Stomach (tissue), 9 donors: ENCODE measurements around the gene C4BPB. TPM values are rescaled to one million over a fixed set of nuclear protein-coding genes. Genes with fewer than 3 reads are reported as not detected.

ENCODE experiments used
- DNase-seq, 2 donors: peaks; one replicate each; pipeline versions ENCODE4 v3.0.0 to v3.0.0-alpha.2; 2013 to 2019
- H3K27ac ChIP-seq, 5 donors: fragments of 200-600 bp in 4 of 5; sonication (generic) in 4 of 5; one replicate each; pipeline ENCODE4 v1.5.1; 2013 to 2019; ENCODE audit warnings: mild to moderate bottlenecking in 1 of 5, moderate library complexity in 1 of 5
- H3K27me3 ChIP-seq, 3 donors: fragments of 200-600 bp; sonication (generic); one replicate each; pipeline ENCODE4 v1.5.1; 2017 to 2019; ENCODE audit warnings: mixed run types in 1 of 3
- H3K36me3 ChIP-seq, 4 donors: fragments of 200-600 bp; sonication (generic); 1 replicate in 3 of 4; 2 replicates in 1 of 4; pipeline ENCODE4 v1.5.1; 2016 to 2019
- H3K4me1 ChIP-seq, 4 donors: fragments of 200-600 bp; sonication (generic); one replicate each; pipeline ENCODE4 v1.5.1; 2016 to 2019
- H3K4me3 ChIP-seq, 4 donors: fragments of 200-600 bp; sonication (generic) in 3 of 4; one replicate each; pipeline ENCODE4 v1.5.1; 2016 to 2019; ENCODE audit warnings: mild to moderate bottlenecking in 1 of 4
- H3K9me3 ChIP-seq, 4 donors: fragments of 200-600 bp; sonication (generic); one replicate each; pipeline ENCODE4 v1.5.1; 2016 to 2019
- CTCF ChIP-seq, 7 experiments: fragments of 450-650 bp in 4 of 7; fragments of 200-600 bp in 3 of 7; sonication (generic) in 3 of 7; IDR thresholded peaks; one replicate each; pipeline ENCODE4 v1.5.1; 2016 to 2019; ENCODE audit warnings: antibody characterized with exemption in 7 of 7, control low read depth in 2 of 7, mild to moderate bottlenecking in 1 of 7
- EP300 ChIP-seq: sonication (generic); formaldehyde crosslinking; IDR thresholded peaks from one replicate; pipeline ENCODE4 v1.6.1; 2017; ENCODE audit warnings: antibody characterized with exemption
- POLR2A ChIP-seq, 4 donors: fragments of 450-650 bp; IDR thresholded peaks; one replicate each; pipeline ENCODE4 v1.6.1; 2016; ENCODE audit warnings: antibody characterized with exemption in 4 of 4, control low read depth in 2 of 4, mild to moderate bottlenecking in 1 of 4, moderate library complexity in 1 of 4
- POLR2AphosphoS5 ChIP-seq, 3 donors: sonication (generic); formaldehyde crosslinking; IDR thresholded peaks; one replicate each; pipeline ENCODE4 v1.6.1; 2016; ENCODE audit warnings: antibody characterized with exemption in 3 of 3
- WGBS, 5 donors: extraction: QIAGEN DNeasy Blood & Tissue Kit in 3 of 5; methylation state at CpG; one replicate each; pipeline versions ENCODE4 v1.1.5 to v1.1.7; 2013 to 2018; 5-methylcytosine and 5-hydroxymethylcytosine counted together
- intact Hi-C: fragments of 100-400 bp; cut with DNase I; formaldehyde crosslinking; loops from one replicate; pipeline ENCODE4 v1.15.1; 2023; ENCODE audit warnings: low total_unique reads
- polyA plus RNA-seq, 3 donors: library from polyadenylated mRNA; stranded (reverse); fragments of 200-250 nt; gene quantifications; one replicate each; pipeline ENCODE4 v1.2.3, GENCODE V29; 2013
- total RNA-seq, 5 donors: library from RNA; depleted of rRNA; stranded (reverse); fragments of >200 nt; gene quantifications; one replicate each; pipeline versions ENCODE4 v1.1.0 to v1.2.3, GENCODE V29; 2014 to 2016
- donor health status: healthy with polysubstance abuse.
- donor health status: Bipolar disorder and iron deficiency.
- donor health status: healthy.

Gene C4BPB
- total and polyA plus RNA-seq, 8 donors: 3.5 to 18.9 (median 8.5) TPM; not detected in 3

GRCh38 chr1:207058878-207059867 is 29.5 kb upstream of the C4BPB start:
- peaks cover 10 to 34% (median 21%) of the 10 kb centered on the region in 4 donors for H3K4me1 ChIP-seq
- H3K27ac ChIP-seq: peak overlapping the region in 4 of 5 donors; percentile 26 to 77 (median 54)
- no peak for TF ChIP-seq POLR2A (IDR thresholded peaks at IDR 0.05)
- no peak for TF ChIP-seq POLR2AphosphoS5 (IDR thresholded peaks at IDR 0.05)
- TF ChIP-seq CTCF (IDR thresholded peaks at IDR 0.05): no peak
- 68 to 82% (median 79%) methylated on average over 6 of the region's 6 CpGs for WGBS, 5 donors
- H3K27me3 ChIP-seq: no peaks in the 10 kb centered on the region
- no peaks in the 10 kb centered on the region for H3K9me3 ChIP-seq
- H3K4me3 ChIP-seq: no peak overlapping the region
- peaks cover 10 to 48% (median 44%) of the 10 kb centered on the region in 4 donors for H3K36me3 ChIP-seq
- DNase-seq: no peak
- intact Hi-C loops: no loop called here

- TF ChIP-seq EP300: no peak
- TF ChIP-seq POLR2A (IDR thresholded peaks at IDR 0.05): no peak
- TF ChIP-seq CTCF (IDR thresholded peaks at IDR 0.05): no peak
- TF ChIP-seq POLR2AphosphoS5 (IDR thresholded peaks at IDR 0.05): no peak
- WGBS, 5 donors: 50 to 74% (median 64%) methylated on average over 4 of the region's 4 CpGs
- H3K9me3 ChIP-seq: no peaks in the 10 kb centered on the region
- no peaks in the 10 kb centered on the region for H3K27me3 ChIP-seq
- H3K27ac ChIP-seq: peak overlapping the region in 3 of 5 donors; percentile 52 to 77 (median 56)
- intact Hi-C loops: no loop called here
- no peak for DNase-seq
- H3K4me3 ChIP-seq: no peak overlapping the region
- H3K36me3 ChIP-seq: peaks cover 10 to 55% (median 50%) of the 10 kb centered on the region in 4 donors
- peaks cover 3 to 34% (median 25%) of the 10 kb centered on the region in 4 donors for H3K4me1 ChIP-seq
Measured at GRCh38 chr1:207059881-207060280, 28.8 kb upstream of the C4BPB start.

- intact Hi-C loops: no loop called here
- DNase-seq: no peak
- Histone ChIP-seq H3K4me1 (peaks cover 0 to 33% (median 24%) of the 10 kb centered on the region in 4 donors), H3K4me3 (no peak overlapping the region), H3K27ac (no peak overlapping the region), H3K36me3 (peaks cover 14 to 60% (median 57%) of the 10 kb centered on the region in 4 donors), H3K9me3 (no peaks in the 10 kb centered on the region), H3K27me3 (no peaks in the 10 kb centered on the region)
- no peak for TF ChIP-seq POLR2A (IDR thresholded peaks at IDR 0.05)
- TF ChIP-seq POLR2AphosphoS5 (IDR thresholded peaks at IDR 0.05): no peak
- TF ChIP-seq EP300: no peak
- TF ChIP-seq CTCF (IDR thresholded peaks at IDR 0.05): no peak
- WGBS, 5 donors: 63 to 98% (median 75%) methylated on average over 3 of the region's 3 CpGs
Measured at GRCh38 chr1:207060596-207060995, 28.1 kb upstream of the C4BPB start.

GRCh38 chr1:207062058-207062457 is 26.6 kb upstream of the C4BPB start:
- no peak for TF ChIP-seq POLR2A (IDR thresholded peaks at IDR 0.05)
- TF ChIP-seq EP300: no peak
- TF ChIP-seq POLR2AphosphoS5 (IDR thresholded peaks at IDR 0.05): no peak
- TF ChIP-seq CTCF (IDR thresholded peaks at IDR 0.05): no peak
- peaks cover 14 to 72% (median 72%) of the 10 kb centered on the region in 4 donors for H3K36me3 ChIP-seq

More at GRCh38 chr1:207062058-207062457, 26.6 kb upstream of the C4BPB start:
- Histone ChIP-seq H3K4me3 (no peak overlapping the region), H3K9me3 (no peaks in the 10 kb centered on the region), H3K27me3 (no peaks in the 10 kb centered on the region), H3K4me1 (peaks cover 0 to 33% (median 23%) of the 10 kb centered on the region in 4 donors), H3K27ac (no peak overlapping the region)
- DNase-seq: no peak
- intact Hi-C loops: no loop called here
- 85 to 100% (median 93%) methylated on average over 1 of the region's 1 CpG for WGBS, 5 donors
